Panc1 (cell line): ENCODE results near the gene CMKLR1.

ENCODE experiments used
- POLR2AphosphoS5 ChIP-seq: IDR thresholded peaks from 2 replicates; pipeline ENCODE4 v1.6.1; 2012; ENCODE audit warnings: mild to moderate bottlenecking, low read depth, low read length, moderate library complexity
- TF ChIP-seq, protein P1 (sequence below): fragments of 450-650 bp; IDR thresholded peaks from 2 replicates; pipeline ENCODE4 v1.5.1; 2017; ENCODE audit warnings: mild to moderate bottlenecking

GRCh38 chr12:108313606-108314351 is 25.3 kb downstream of the CMKLR1 start:
- TF ChIP-seq, protein P1, sequence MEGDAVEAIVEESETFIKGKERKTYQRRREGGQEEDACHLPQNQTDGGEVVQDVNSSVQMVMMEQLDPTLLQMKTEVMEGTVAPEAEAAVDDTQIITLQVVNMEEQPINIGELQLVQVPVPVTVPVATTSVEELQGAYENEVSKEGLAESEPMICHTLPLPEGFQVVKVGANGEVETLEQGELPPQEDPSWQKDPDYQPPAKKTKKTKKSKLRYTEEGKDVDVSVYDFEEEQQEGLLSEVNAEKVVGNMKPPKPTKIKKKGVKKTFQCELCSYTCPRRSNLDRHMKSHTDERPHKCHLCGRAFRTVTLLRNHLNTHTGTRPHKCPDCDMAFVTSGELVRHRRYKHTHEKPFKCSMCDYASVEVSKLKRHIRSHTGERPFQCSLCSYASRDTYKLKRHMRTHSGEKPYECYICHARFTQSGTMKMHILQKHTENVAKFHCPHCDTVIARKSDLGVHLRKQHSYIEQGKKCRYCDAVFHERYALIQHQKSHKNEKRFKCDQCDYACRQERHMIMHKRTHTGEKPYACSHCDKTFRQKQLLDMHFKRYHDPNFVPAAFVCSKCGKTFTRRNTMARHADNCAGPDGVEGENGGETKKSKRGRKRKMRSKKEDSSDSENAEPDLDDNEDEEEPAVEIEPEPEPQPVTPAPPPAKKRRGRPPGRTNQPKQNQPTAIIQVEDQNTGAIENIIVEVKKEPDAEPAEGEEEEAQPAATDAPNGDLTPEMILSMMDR: no peak
- TF ChIP-seq POLR2AphosphoS5: no peak
